HepG2 (cell line): ENCODE results near the gene PHKB. TPM values are rescaled to one million over a fixed set of nuclear protein-coding genes. Genes with fewer than 3 reads are reported as not detected.
A peak's percentile ranks its signal among the peaks of the same experiment; 100 is the strongest.

Experiments used
- FOXA1 ChIP-seq, 2 experiments: fragments of 450-650 bp in 1 of 2; sonication (generic) in 1 of 2; formaldehyde crosslinking in 1 of 2; IDR thresholded peaks; 2 replicates each; pipeline versions ENCODE4 v1.4.0 to v1.6.1; 2016 to 2020; ENCODE audit warnings: missing genetic modification reagents in 1 of 2
- HDAC2 ChIP-seq: sonication (generic); formaldehyde crosslinking; IDR thresholded peaks from 2 replicates; pipeline ENCODE4 v1.4.0; 2020; ENCODE audit warnings: missing genetic modification reagents
- KAT8 ChIP-seq: IDR thresholded peaks from 2 replicates; pipeline ENCODE4 v1.6.1; 2016; ENCODE audit warnings: missing genetic modification reagents, missing compliant biosample characterization
- MEIS2 ChIP-seq: sonication (generic); formaldehyde crosslinking; IDR thresholded peaks from 2 replicates; pipeline ENCODE4 v1.9.0; 2021; ENCODE audit warnings: mild to moderate bottlenecking, missing genetic modification reagents
- NFKB2 ChIP-seq: sonication (generic); formaldehyde crosslinking; IDR thresholded peaks from 2 replicates; pipeline ENCODE4 v1.4.0; 2020; ENCODE audit warnings: missing genetic modification reagents, borderline replicate concordance
- POLR2AphosphoS2 ChIP-seq: IDR thresholded peaks from 2 replicates; pipeline ENCODE4 v1.6.1; 2011; ENCODE audit warnings: low read depth, low read length, improper control_type of control experiment
- SP5 ChIP-seq: IDR thresholded peaks from 2 replicates; pipeline ENCODE4 v1.6.1; 2016; ENCODE audit warnings: low read depth, borderline replicate concordance
- ZBTB21 ChIP-seq: sonication (generic); formaldehyde crosslinking; IDR thresholded peaks from 2 replicates; pipeline ENCODE4 v1.4.0; 2020; ENCODE audit warnings: missing genetic modification reagents
- ZNF407 ChIP-seq: sonication (generic); formaldehyde crosslinking; IDR thresholded peaks from one replicate; pipeline ENCODE4 v1.5.1; 2020; ENCODE audit warnings: mild to moderate bottlenecking, missing genetic modification reagents; ENCODE audit errors: not compliant biosample characterization
- ZNF546 ChIP-seq: sonication (generic); formaldehyde crosslinking; conservative IDR thresholded peaks from 2 replicates; pipeline ENCODE4 v1.8.1; 2023; ENCODE audit warnings: mild to moderate bottlenecking, missing genetic modification reagents
- ZNF549 ChIP-seq: sonication (generic); formaldehyde crosslinking; IDR thresholded peaks from 2 replicates; pipeline ENCODE4 v1.5.0; 2020; ENCODE audit warnings: missing genetic modification reagents
- polyA plus RNA-seq, 8 experiments: library from polyadenylated mRNA; depleted of rRNA in 3 of 8; stranded (reverse) in 7 of 8; unstranded in 1 of 8; fragments of >200 nt; fragmentation: Illumina TruSeq in 4 of 8; extraction: Trizol in 4 of 8; gene quantifications; 2 replicates each; pipeline versions ENCODE4 v1.2.1 to v1.2.3, GENCODE V29; 2011 to 2016; ENCODE audit warnings: low read depth in 4 of 8, missing spikeins in 1 of 8, mixed read lengths in 1 of 8; ENCODE audit not compliant: insufficient read depth in 1 of 8
- total RNA-seq, 5 experiments: library from RNA; depleted of rRNA; stranded (reverse); fragments of >200 nt; fragmentation: Illumina TruSeq; extraction: Trizol; gene quantifications; 2 replicates each; pipeline ENCODE4 v1.2.3, GENCODE V29; 2016; ENCODE audit warnings: low read depth in 1 of 5
- TF ChIP-seq, protein P1 (sequence below): sonication (generic); formaldehyde crosslinking; IDR thresholded peaks from 2 replicates; pipeline ENCODE4 v1.4.0; 2020; ENCODE audit warnings: missing genetic modification reagents, borderline replicate concordance
- TF ChIP-seq, protein P2 (sequence below): sonication (generic); formaldehyde crosslinking; IDR thresholded peaks from 2 replicates; pipeline ENCODE4 v1.4.0; 2020; ENCODE audit warnings: mild to moderate bottlenecking, low read depth, missing genetic modification reagents
- TF ChIP-seq, protein P3 (sequence below): sonication (generic); formaldehyde crosslinking; IDR thresholded peaks from 2 replicates; pipeline ENCODE4 v1.4.0; 2020; ENCODE audit warnings: missing genetic modification reagents

PHKB gene
- total and polyA plus RNA-seq, 2 of the 13 experiments (the other 11 are each of a cell fraction or from before 2014, with no cell fraction given): 66.0 to 80.8 TPM

DNA sequence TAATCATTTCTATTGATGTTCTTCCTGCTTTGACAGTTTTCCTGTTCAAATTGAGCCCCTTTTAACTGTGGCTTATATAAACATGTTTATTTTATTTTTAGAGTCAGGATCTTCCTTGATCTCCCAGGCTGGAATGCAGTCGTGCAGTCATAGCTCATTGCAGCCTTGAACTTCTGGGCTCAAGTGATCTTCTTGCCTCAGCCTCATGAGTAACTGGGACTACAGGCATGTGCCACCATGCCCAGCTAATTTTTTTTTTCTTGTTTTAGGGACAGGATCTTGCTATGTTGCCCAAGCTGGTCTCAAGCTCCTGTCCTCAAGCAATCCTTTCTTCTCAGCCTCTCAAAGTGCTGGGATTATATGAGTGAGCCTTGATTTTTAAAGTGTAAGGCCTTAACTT, 14.7 kb downstream of the PHKB start (continued):
- no peak for TF ChIP-seq FOXA1 (IDR thresholded peaks at IDR 0.05)
- TF ChIP-seq FOXA1 (CRISPR knock-in tag; IDR thresholded peaks at IDR 0.05): peak; percentile 68
- TF ChIP-seq, protein P1, sequence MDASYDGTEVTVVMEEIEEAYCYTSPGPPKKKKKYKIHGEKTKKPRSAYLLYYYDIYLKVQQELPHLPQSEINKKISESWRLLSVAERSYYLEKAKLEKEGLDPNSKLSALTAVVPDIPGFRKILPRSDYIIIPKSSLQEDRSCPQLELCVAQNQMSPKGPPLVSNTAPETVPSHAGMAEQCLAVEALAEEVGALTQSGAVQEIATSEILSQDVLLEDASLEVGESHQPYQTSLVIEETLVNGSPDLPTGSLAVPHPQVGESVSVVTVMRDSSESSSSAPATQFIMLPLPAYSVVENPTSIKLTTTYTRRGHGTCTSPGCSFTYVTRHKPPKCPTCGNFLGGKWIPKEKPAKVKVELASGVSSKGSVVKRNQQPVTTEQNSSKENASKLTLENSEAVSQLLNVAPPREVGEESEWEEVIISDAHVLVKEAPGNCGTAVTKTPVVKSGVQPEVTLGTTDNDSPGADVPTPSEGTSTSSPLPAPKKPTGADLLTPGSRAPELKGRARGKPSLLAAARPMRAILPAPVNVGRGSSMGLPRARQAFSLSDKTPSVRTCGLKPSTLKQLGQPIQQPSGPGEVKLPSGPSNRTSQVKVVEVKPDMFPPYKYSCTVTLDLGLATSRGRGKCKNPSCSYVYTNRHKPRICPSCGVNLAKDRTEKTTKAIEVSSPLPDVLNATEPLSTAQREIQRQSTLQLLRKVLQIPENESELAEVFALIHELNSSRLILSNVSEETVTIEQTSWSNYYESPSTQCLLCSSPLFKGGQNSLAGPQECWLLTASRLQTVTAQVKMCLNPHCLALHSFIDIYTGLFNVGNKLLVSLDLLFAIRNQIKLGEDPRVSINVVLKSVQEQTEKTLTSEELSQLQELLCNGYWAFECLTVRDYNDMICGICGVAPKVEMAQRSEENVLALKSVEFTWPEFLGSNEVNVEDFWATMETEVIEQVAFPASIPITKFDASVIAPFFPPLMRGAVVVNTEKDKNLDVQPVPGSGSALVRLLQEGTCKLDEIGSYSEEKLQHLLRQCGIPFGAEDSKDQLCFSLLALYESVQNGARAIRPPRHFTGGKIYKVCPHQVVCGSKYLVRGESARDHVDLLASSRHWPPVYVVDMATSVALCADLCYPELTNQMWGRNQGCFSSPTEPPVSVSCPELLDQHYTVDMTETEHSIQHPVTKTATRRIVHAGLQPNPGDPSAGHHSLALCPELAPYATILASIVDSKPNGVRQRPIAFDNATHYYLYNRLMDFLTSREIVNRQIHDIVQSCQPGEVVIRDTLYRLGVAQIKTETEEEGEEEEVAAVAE (CRISPR knock-in tag): no peak
- TF ChIP-seq ZNF407 (CRISPR knock-in tag): no peak
- TF ChIP-seq, protein P2, sequence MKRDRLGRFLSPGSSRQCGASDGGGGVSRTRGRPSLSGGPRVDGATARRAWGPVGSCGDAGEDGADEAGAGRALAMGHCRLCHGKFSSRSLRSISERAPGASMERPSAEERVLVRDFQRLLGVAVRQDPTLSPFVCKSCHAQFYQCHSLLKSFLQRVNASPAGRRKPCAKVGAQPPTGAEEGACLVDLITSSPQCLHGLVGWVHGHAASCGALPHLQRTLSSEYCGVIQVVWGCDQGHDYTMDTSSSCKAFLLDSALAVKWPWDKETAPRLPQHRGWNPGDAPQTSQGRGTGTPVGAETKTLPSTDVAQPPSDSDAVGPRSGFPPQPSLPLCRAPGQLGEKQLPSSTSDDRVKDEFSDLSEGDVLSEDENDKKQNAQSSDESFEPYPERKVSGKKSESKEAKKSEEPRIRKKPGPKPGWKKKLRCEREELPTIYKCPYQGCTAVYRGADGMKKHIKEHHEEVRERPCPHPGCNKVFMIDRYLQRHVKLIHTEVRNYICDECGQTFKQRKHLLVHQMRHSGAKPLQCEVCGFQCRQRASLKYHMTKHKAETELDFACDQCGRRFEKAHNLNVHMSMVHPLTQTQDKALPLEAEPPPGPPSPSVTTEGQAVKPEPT (CRISPR knock-in tag): no peak
- 0 out of 2 replicates have a peak, but pooled peaks have one; percentile 51 for TF ChIP-seq KAT8 (CRISPR knock-in tag)
- TF ChIP-seq ZNF546: no peak
- TF ChIP-seq ZBTB21 (CRISPR knock-in tag): no peak
- TF ChIP-seq POLR2AphosphoS2: no peak
- TF ChIP-seq NFKB2 (CRISPR knock-in tag): no peak
- 0 out of 2 replicates have a peak, but pooled peaks have one; percentile 16 for TF ChIP-seq SP5
- TF ChIP-seq MEIS2: peak; percentile 48; the same call in 1 of the 2 replicates
- TF ChIP-seq ZNF549: no peak
- TF ChIP-seq HDAC2 (CRISPR knock-in tag): peak; percentile 93
- TF ChIP-seq, protein P3, sequence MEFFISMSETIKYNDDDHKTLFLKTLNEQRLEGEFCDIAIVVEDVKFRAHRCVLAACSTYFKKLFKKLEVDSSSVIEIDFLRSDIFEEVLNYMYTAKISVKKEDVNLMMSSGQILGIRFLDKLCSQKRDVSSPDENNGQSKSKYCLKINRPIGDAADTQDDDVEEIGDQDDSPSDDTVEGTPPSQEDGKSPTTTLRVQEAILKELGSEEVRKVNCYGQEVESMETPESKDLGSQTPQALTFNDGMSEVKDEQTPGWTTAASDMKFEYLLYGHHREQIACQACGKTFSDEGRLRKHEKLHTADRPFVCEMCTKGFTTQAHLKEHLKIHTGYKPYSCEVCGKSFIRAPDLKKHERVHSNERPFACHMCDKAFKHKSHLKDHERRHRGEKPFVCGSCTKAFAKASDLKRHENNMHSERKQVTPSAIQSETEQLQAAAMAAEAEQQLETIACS: no peak
